A549 (cell line): Measurements from ENCODE around the gene CD200R1L. TPM values are rescaled to one million over a fixed set of nuclear protein-coding genes. Genes with fewer than 3 reads are reported as not detected.
A peak's percentile ranks its signal among the peaks of the same experiment; 100 is the strongest.

ENCODE experiments used
- ATAC-seq, 2 experiments: fragments of 200-7000 bp in 1 of 2; fragments of >200 bp in 1 of 2; cut with Nextera tagmentation in 1 of 2; cut with Tn5 transposase in 1 of 2; 3 replicates each; pipeline versions ENCODE4 v1.8.0 to v1.9.1; 2018 to 2020; ENCODE audit warnings: mild to moderate bottlenecking in 1 of 2, moderate library complexity in 1 of 2
- CTCF ChIA-PET: fragments of 300-600 bp; sonication (Branson Sonifier 250); formaldehyde crosslinking; extraction: SDS; loops from one replicate; lab custom pipeline; 2021; ENCODE audit warnings: antibody characterized with exemption, inconsistent platforms; lab: Yijun Ruan, JAX
- POLR2A ChIA-PET: fragments of 350-600 bp; formaldehyde crosslinking; extraction: SDS; loops from one replicate; lab custom pipeline; 2021; ENCODE audit warnings: antibody characterized with exemption, inconsistent platforms; lab: Yijun Ruan, JAX
- DNase-seq, 2 experiments: peaks; one replicate each; pipeline versions ENCODE4 v3.0.0 to v3.0.0-alpha.2; 2011 to 2016; ENCODE audit warnings: low read depth in 1 of 2, low spot score in 1 of 2
- FAIRE-seq: peaks from 2 replicates; lab custom pipeline; 2011; peaks lifted over from hg19 to GRCh38; lab: Jason Lieb, UNC
- H3K27ac ChIP-seq, 2 experiments: fragments of >200 bp; sonication (Bioruptor Twin); formaldehyde crosslinking; 3 replicates each; pipeline ENCODE4 v1.5.1; 2016 to 2017
- H3K4me1 ChIP-seq: fragments of >200 bp; sonication (Bioruptor Twin); formaldehyde crosslinking; 3 replicates; pipeline ENCODE4 v1.6.1; 2016
- H3K4me2 ChIP-seq: fragments of >200 bp; sonication (Bioruptor Twin); formaldehyde crosslinking; 3 replicates; pipeline ENCODE4 v1.6.1; 2016
- H3K4me3 ChIP-seq: fragments of >200 bp; sonication (Bioruptor Twin); formaldehyde crosslinking; 3 replicates; pipeline ENCODE4 v1.5.1; 2016
- H3K9me3 ChIP-seq: fragments of >200 bp; sonication (Bioruptor Twin); formaldehyde crosslinking; 3 replicates; pipeline ENCODE4 v1.6.1; 2016
- ATOH8 ChIP-seq: fragments of 250-450 bp; sonication (Bioruptor Pico); IDR thresholded peaks from 2 replicates; pipeline ENCODE4 v1.5.0; 2020; ENCODE audit warnings: low read depth, mild to moderate bottlenecking, moderate library complexity
- BHLHE40 ChIP-seq: IDR thresholded peaks from 2 replicates; pipeline ENCODE4 v1.6.1; 2012; ENCODE audit warnings: low read depth, low read length, inconsistent platforms
- CBX8 ChIP-seq: fragments of 200-600 bp; sonication (generic); IDR thresholded peaks from 2 replicates; pipeline ENCODE4 v1.6.1; 2016
- CEBPB ChIP-seq, 2 experiments: fragments of >200 bp in 1 of 2; sonication (Bioruptor Twin) in 1 of 2; formaldehyde crosslinking in 1 of 2; IDR thresholded peaks; 2 replicates each; pipeline ENCODE4 v1.6.1; 2012 to 2016
- CHD4 ChIP-seq: fragments of 200-600 bp; sonication (generic); IDR thresholded peaks from 2 replicates; pipeline ENCODE4 v1.6.1; 2016; ENCODE audit warnings: antibody characterized with exemption, mild to moderate bottlenecking, borderline replicate concordance
- EHF ChIP-seq: fragments of 250-450 bp; sonication (Bioruptor Pico); IDR thresholded peaks from 2 replicates; pipeline ENCODE4 v1.5.0; 2020; ENCODE audit warnings: mild to moderate bottlenecking
- EHMT2 ChIP-seq: fragments of 200-600 bp; sonication (generic); IDR thresholded peaks from 2 replicates; pipeline ENCODE4 v1.6.1; 2016; ENCODE audit warnings: antibody characterized with exemption, low read depth, mild to moderate bottlenecking, moderate library complexity
- EP300 ChIP-seq, 2 experiments: fragments of >200 bp; sonication (Bioruptor Twin); formaldehyde crosslinking; IDR thresholded peaks; 2 replicates in 1 of 2; 3 replicates in 1 of 2; pipeline ENCODE4 v1.6.1; 2016 to 2017
- FOSL2 ChIP-seq, 2 experiments: fragments of 450-650 bp in 1 of 2; fragments of >200 bp in 1 of 2; sonication (Bioruptor Twin) in 1 of 2; formaldehyde crosslinking; IDR thresholded peaks; 2 replicates each; pipeline versions ENCODE4 v1.5.0 to v1.6.1; 2016 to 2020; ENCODE audit warnings: mild to moderate bottlenecking in 1 of 2, moderate library complexity in 1 of 2
- GATA3 ChIP-seq: IDR thresholded peaks from 2 replicates; pipeline ENCODE4 v1.6.1; 2012; ENCODE audit warnings: borderline replicate concordance
- HES2 ChIP-seq: fragments of >200 bp; sonication (Bioruptor Twin); formaldehyde crosslinking; IDR thresholded peaks from 2 replicates; pipeline ENCODE4 v1.6.1; 2016
- HOXA7 ChIP-seq: fragments of 250-450 bp; sonication (Bioruptor Pico); IDR thresholded peaks from 2 replicates; pipeline ENCODE4 v1.5.0; 2020; ENCODE audit warnings: mild to moderate bottlenecking, moderate library complexity
- HOXB5 ChIP-seq: fragments of 250-450 bp; sonication (Bioruptor Pico); IDR thresholded peaks from 2 replicates; pipeline ENCODE4 v1.5.0; 2020; ENCODE audit warnings: mild to moderate bottlenecking, moderate library complexity
- MAZ ChIP-seq: fragments of 150-350 bp; IDR thresholded peaks from 2 replicates; pipeline ENCODE4 v1.6.1; 2014; ENCODE audit warnings: antibody characterized with exemption, low read depth, low read length, borderline replicate concordance
- NFE2L2 ChIP-seq: fragments of 150-350 bp; conservative IDR thresholded peaks from 2 replicates; pipeline ENCODE4 v1.6.1; 2014; ENCODE audit warnings: low read length
- NPAS2 ChIP-seq: fragments of 250-450 bp; sonication (Bioruptor Pico); IDR thresholded peaks from 2 replicates; pipeline ENCODE4 v1.8.0; 2022; ENCODE audit warnings: mild to moderate bottlenecking, moderate library complexity, borderline replicate concordance
- POLR2A ChIP-seq: IDR thresholded peaks from 2 replicates; pipeline ENCODE4 v1.6.1; 2012; ENCODE audit warnings: mild to moderate bottlenecking, low read length
- RAD21 ChIP-seq, 2 experiments: fragments of >200 bp in 1 of 2; sonication (Bioruptor Twin) in 1 of 2; formaldehyde crosslinking in 1 of 2; IDR thresholded peaks in 1 of 2; conservative IDR thresholded peaks in 1 of 2; 2 replicates in 1 of 2; 3 replicates in 1 of 2; pipeline ENCODE4 v1.6.1; 2012 to 2018; ENCODE audit warnings: inconsistent platforms in 1 of 2
- RARB ChIP-seq: fragments of 250-450 bp; sonication (Bioruptor Pico); IDR thresholded peaks from 2 replicates; pipeline ENCODE4 v1.8.0; 2021; ENCODE audit warnings: mild to moderate bottlenecking, moderate library complexity
- RNF2 ChIP-seq: fragments of 200-600 bp; sonication (generic); IDR thresholded peaks from 2 replicates; pipeline ENCODE4 v1.6.1; 2016; ENCODE audit warnings: low read depth, mild to moderate bottlenecking, antibody characterized with exemption, moderate library complexity, borderline replicate concordance
- SREBF2 ChIP-seq: fragments of 450-650 bp; IDR thresholded peaks from 2 replicates; pipeline ENCODE4 v1.6.1; 2014; ENCODE audit warnings: mild to moderate bottlenecking, moderate library complexity
- TFCP2L1 ChIP-seq: fragments of 250-450 bp; sonication (Bioruptor Pico); IDR thresholded peaks from 2 replicates; pipeline ENCODE4 v1.5.0; 2021; ENCODE audit warnings: mild to moderate bottlenecking
- ZNF302 ChIP-seq: fragments of 250-450 bp; sonication (Bioruptor Pico); IDR thresholded peaks from 2 replicates; pipeline ENCODE4 v1.9.0; 2021; ENCODE audit warnings: inconsistent platforms, mild to moderate bottlenecking, moderate library complexity
- WGBS: methylation state at CpG from one replicate; pipeline ENCODE4 v1.1.6; 2017; ENCODE audit errors: missing lambda C conversion rate; 5-methylcytosine and 5-hydroxymethylcytosine counted together
- polyA plus RNA-seq, 4 experiments: library from polyadenylated mRNA; depleted of rRNA in 3 of 4; stranded (reverse); fragments of >200 nt; fragmentation: RNase III in 1 of 4; extraction: RNeasy Plus Mini Kit Qiagen cat#74134 plus additional on column Dnase treatment in 1 of 4; gene quantifications; 2 replicates in 3 of 4; 3 replicates in 1 of 4; pipeline ENCODE4 v1.2.3, GENCODE V29; 2011 to 2017
- TF ChIP-seq, protein P1 (sequence below): fragments of >200 bp; sonication (Bioruptor Twin); formaldehyde crosslinking; IDR thresholded peaks from 3 replicates; pipeline ENCODE4 v1.6.1; 2016
- TF ChIP-seq, protein P2 (sequence below): IDR thresholded peaks from 2 replicates; pipeline ENCODE4 v1.6.1; 2012
- TF ChIP-seq, protein P3 (sequence below): fragments of 200-600 bp; sonication (generic); IDR thresholded peaks from 2 replicates; pipeline ENCODE4 v1.6.1; 2016; ENCODE audit warnings: antibody characterized with exemption, mild to moderate bottlenecking, moderate library complexity
- TF ChIP-seq, protein P4 (sequence below): fragments of 450-650 bp; IDR thresholded peaks from 2 replicates; pipeline ENCODE4 v1.6.1; 2014; ENCODE audit warnings: antibody characterized with exemption

The CD200R1L gene
- polyA plus RNA-seq, 2 of the 4 experiments (the other 2 are of a cell fraction) = 0.10 TPM; not detected in 1

- Histone ChIP-seq H3K4me3 (no peak overlapping the region), H3K27ac (peak overlapping the region; percentile 87 to 96)
- ATAC-seq = peak; percentile 9 to 38; a peak in 3 of 6 replicates
- 50% methylated on average over 4 of the region's 4 CpGs for WGBS
- CTCF ChIA-PET = interaction anchor here (1.2 to 3.2 kb wide), 8 partner anchors 12 to 132 kb away, joined by 3 to 20 read pairs (median 8); no protein-coding TSS in a partner anchor
- TF ChIP-seq FOSL2 (IDR thresholded peaks at IDR 0.05) (no peak), FOSL2 (CRISPR knock-in tag; IDR thresholded peaks at IDR 0.05) (0 out of 2 replicates have a peak, but pooled peaks have one; percentile 9), CBX8 (no peak), RAD21 (conservative IDR thresholded peaks at IDR 0.05 in 1 of 2, IDR thresholded peaks at IDR 0.05 in 1 of 2) (no peak)
- TF ChIP-seq, protein P1, sequence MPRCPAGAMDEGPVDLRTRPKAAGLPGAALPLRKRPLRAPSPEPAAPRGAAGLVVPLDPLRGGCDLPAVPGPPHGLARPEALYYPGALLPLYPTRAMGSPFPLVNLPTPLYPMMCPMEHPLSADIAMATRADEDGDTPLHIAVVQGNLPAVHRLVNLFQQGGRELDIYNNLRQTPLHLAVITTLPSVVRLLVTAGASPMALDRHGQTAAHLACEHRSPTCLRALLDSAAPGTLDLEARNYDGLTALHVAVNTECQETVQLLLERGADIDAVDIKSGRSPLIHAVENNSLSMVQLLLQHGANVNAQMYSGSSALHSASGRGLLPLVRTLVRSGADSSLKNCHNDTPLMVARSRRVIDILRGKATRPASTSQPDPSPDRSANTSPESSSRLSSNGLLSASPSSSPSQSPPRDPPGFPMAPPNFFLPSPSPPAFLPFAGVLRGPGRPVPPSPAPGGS = no peak
- TF ChIP-seq, protein P2, sequence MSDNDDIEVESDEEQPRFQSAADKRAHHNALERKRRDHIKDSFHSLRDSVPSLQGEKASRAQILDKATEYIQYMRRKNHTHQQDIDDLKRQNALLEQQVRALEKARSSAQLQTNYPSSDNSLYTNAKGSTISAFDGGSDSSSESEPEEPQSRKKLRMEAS = peak; percentile 48
- TF ChIP-seq, all 56 proteins: peak for 2
- H3K4me1 ChIP-seq = peaks cover 80% of the 10 kb centered on the region
- H3K4me2 ChIP-seq = peak overlapping the region; percentile 69
- POLR2A ChIA-PET = interaction anchor here (1.0 to 2.9 kb wide), 4 partner anchors 86 to 134 kb away, joined by 3 to 13 read pairs (median 4); no protein-coding TSS in a partner anchor
- FAIRE-seq = no peak
- no peaks in the 10 kb centered on the region for H3K9me3 ChIP-seq
- DNase-seq = peak in 1 of 2 experiments; percentile 44
Measured at GRCh38 chr3:112775011-112775742, 71.5 kb downstream of the CD200R1L start.

GRCh38 chr3:112774293-112774926 is 72.3 kb downstream of the CD200R1L start:
- Histone ChIP-seq H3K4me2 (peak overlapping the region; percentile 69), H3K4me3 (no peak overlapping the region), H3K4me1 (peaks cover 75% of the 10 kb centered on the region), H3K9me3 (no peaks in the 10 kb centered on the region), H3K27ac (peak overlapping the region; percentile 87 to 96)
- WGBS = 17% methylated on average over 6 of the region's 6 CpGs
- peak; percentile 32 for FAIRE-seq
- ATAC-seq = peak; percentile 81 to 84
- ChIA-PET POLR2A (interaction anchor here (1.0 to 2.9 kb wide), 6 partner anchors 37 to 133 kb away, joined by 3 to 13 read pairs (median 4); no protein-coding TSS in a partner anchor), CTCF (interaction anchor here (0.9 to 3.2 kb wide), 13 partner anchors 9 to 132 kb away, joined by 3 to 20 read pairs (median 4); no protein-coding TSS in a partner anchor)
- peak; percentile 48 to 89 for DNase-seq
- no peak for TF ChIP-seq SREBF2
- TF ChIP-seq TFCP2L1 = no peak
- TF ChIP-seq, protein P3, sequence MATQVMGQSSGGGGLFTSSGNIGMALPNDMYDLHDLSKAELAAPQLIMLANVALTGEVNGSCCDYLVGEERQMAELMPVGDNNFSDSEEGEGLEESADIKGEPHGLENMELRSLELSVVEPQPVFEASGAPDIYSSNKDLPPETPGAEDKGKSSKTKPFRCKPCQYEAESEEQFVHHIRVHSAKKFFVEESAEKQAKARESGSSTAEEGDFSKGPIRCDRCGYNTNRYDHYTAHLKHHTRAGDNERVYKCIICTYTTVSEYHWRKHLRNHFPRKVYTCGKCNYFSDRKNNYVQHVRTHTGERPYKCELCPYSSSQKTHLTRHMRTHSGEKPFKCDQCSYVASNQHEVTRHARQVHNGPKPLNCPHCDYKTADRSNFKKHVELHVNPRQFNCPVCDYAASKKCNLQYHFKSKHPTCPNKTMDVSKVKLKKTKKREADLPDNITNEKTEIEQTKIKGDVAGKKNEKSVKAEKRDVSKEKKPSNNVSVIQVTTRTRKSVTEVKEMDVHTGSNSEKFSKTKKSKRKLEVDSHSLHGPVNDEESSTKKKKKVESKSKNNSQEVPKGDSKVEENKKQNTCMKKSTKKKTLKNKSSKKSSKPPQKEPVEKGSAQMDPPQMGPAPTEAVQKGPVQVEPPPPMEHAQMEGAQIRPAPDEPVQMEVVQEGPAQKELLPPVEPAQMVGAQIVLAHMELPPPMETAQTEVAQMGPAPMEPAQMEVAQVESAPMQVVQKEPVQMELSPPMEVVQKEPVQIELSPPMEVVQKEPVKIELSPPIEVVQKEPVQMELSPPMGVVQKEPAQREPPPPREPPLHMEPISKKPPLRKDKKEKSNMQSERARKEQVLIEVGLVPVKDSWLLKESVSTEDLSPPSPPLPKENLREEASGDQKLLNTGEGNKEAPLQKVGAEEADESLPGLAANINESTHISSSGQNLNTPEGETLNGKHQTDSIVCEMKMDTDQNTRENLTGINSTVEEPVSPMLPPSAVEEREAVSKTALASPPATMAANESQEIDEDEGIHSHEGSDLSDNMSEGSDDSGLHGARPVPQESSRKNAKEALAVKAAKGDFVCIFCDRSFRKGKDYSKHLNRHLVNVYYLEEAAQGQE = no peak
- TF ChIP-seq GATA3 = peak; percentile 61; the same call in 1 of the 2 replicates
- TF ChIP-seq EP300 (IDR thresholded peaks at IDR 0.05) = peak; percentile 58 to 66; a peak in 2 of 5 replicates
- TF ChIP-seq RNF2 = no peak
- no peak for TF ChIP-seq MAZ
- TF ChIP-seq, protein P4, sequence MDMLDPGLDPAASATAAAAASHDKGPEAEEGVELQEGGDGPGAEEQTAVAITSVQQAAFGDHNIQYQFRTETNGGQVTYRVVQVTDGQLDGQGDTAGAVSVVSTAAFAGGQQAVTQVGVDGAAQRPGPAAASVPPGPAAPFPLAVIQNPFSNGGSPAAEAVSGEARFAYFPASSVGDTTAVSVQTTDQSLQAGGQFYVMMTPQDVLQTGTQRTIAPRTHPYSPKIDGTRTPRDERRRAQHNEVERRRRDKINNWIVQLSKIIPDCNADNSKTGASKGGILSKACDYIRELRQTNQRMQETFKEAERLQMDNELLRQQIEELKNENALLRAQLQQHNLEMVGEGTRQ = no peak
- TF ChIP-seq RARB (CRISPR knock-in tag) = 0 out of 2 replicates have a peak, but pooled peaks have one; percentile 27
- TF ChIP-seq POLR2A = no peak
- TF ChIP-seq EHMT2 = no peak
- TF ChIP-seq HES2 = 0 out of 2 replicates have a peak, but pooled peaks have one; percentile 40
- TF ChIP-seq HOXA7 (CRISPR knock-in tag) = 0 out of 2 replicates have a peak, but pooled peaks have one; percentile 52
- TF ChIP-seq ZNF302 (CRISPR knock-in tag) = peak; percentile 66; the same call in 1 of the 2 replicates
- TF ChIP-seq BHLHE40 = no peak
- TF ChIP-seq NFE2L2 = 0 out of 2 replicates have a peak, but pooled peaks have one; percentile 7
- no peak for TF ChIP-seq HOXB5 (CRISPR knock-in tag)
- TF ChIP-seq CHD4 = no peak
- no peak for TF ChIP-seq CBX8
- TF ChIP-seq ATOH8 (CRISPR knock-in tag) = no peak
- TF ChIP-seq CEBPB (IDR thresholded peaks at IDR 0.05) = peak; percentile 47 to 75; a peak in 3 of 4 replicates
- no peak for TF ChIP-seq EHF (CRISPR knock-in tag)
- no peak for TF ChIP-seq NPAS2
- peak in 1 of 2 experiments; percentile 24; a peak in 1 of 5 replicates for TF ChIP-seq RAD21 (conservative IDR thresholded peaks at IDR 0.05 in 1 of 2, IDR thresholded peaks at IDR 0.05 in 1 of 2)
